GM19455 (cell line): ENCODE data around the gene SLC10A4.

ENCODE experiments used
- ATAC-seq: cut with Tn5 transposase; IDR thresholded peaks from one replicate; pipeline ENCODE4 v1.9.1; 2021; ENCODE audit not compliant: unreplicated experiment

SLC10A4 gene

GRCh38 chr4:48484494-48485168, 1.5 kb downstream of the SLC10A4 start:
- no peak for ATAC-seq

GRCh38 chr4:48489683-48490011, 6.5 kb downstream of the SLC10A4 start:
- ATAC-seq: no peak

GRCh38 chr4:48490012-48490679, 7.0 kb downstream of the SLC10A4 start, which contains the start of gene ZAR1:
Gene ZAR1, plus strand, starts transcription at chr4:48490252. Its CDS starts 40 bp downstream, at chr4:48490292.
- ATAC-seq: no peak

GRCh38 chr4:48490680-48491513, 7.8 kb downstream of the SLC10A4 start:
- no peak for ATAC-seq

- ATAC-seq: no peak
Measured at GRCh38 chr4:48491514-48492176, 8.5 kb downstream of the SLC10A4 start.

- no peak for ATAC-seq
Measured at GRCh38 chr4:48493452-48494100, 10.4 kb downstream of the SLC10A4 start.

- ATAC-seq: no peak
Measured at GRCh38 chr4:48495941-48496340, 12.8 kb downstream of the SLC10A4 start.

GRCh38 chr4:48498895-48499294, 15.8 kb downstream of the SLC10A4 start:
- no peak for ATAC-seq

- peak; percentile 80 for ATAC-seq
Measured at GRCh38 chr4:48499551-48500066, 16.5 kb downstream of the SLC10A4 start.

GRCh38 chr4:48503233-48504025, 20.3 kb downstream of the SLC10A4 start:
- ATAC-seq: no peak

- ATAC-seq: no peak
Measured at GRCh38 chr4:48504026-48504330, 20.8 kb downstream of the SLC10A4 start.

GRCh38 chr4:48504352-48504751, 21.2 kb downstream of the SLC10A4 start:
- ATAC-seq: no peak

GRCh38 chr4:48506716-48507115, 23.6 kb downstream of the SLC10A4 start:
- ATAC-seq: no peak

GRCh38 chr4:48509543-48509942, 26.4 kb downstream of the SLC10A4 start:
- no peak for ATAC-seq

GRCh38 chr4:48518143-48518542, 35.0 kb downstream of the SLC10A4 start:
- ATAC-seq: no peak

- no peak for ATAC-seq
Measured at GRCh38 chr4:48526406-48526805, 43.3 kb downstream of the SLC10A4 start.

GRCh38 chr4:48538358-48538757, 55.2 kb downstream of the SLC10A4 start:
- ATAC-seq: no peak
